GM10847 (cell line): ENCODE data around the gene BPIFB3.

ENCODE experiments used
- POLR2A ChIP-seq: IDR thresholded peaks from 2 replicates; pipeline ENCODE4 v1.6.1; 2011; ENCODE audit not compliant: insufficient read length; ENCODE audit errors: extremely low read depth

The BPIFB3 gene

GRCh38 chr20:33053291-33054106 lies at the start of gene BPIFB3:
Gene BPIFB3, plus strand, starts transcription at chr20:33053903. Its CDS starts 1,533 bp downstream, at chr20:33055436.
- TF ChIP-seq POLR2A = no peak

- no peak for TF ChIP-seq POLR2A
These were observed 49.5 kb upstream of the BPIFB3 start, which contains the start of gene SUN5 for GRCh38 chr20:33004141-33004751. Gene SUN5, minus strand, starts transcription at chr20:33004433. Its CDS starts 93 bp downstream, at chr20:33004340.

GRCh38 chr20:33005132-33005566 lies 48.6 kb upstream of the BPIFB3 start:
- no peak for TF ChIP-seq POLR2A

- TF ChIP-seq POLR2A = no peak
These were observed 47.6 kb upstream of the BPIFB3 start for GRCh38 chr20:33005908-33006775.

DNA sequence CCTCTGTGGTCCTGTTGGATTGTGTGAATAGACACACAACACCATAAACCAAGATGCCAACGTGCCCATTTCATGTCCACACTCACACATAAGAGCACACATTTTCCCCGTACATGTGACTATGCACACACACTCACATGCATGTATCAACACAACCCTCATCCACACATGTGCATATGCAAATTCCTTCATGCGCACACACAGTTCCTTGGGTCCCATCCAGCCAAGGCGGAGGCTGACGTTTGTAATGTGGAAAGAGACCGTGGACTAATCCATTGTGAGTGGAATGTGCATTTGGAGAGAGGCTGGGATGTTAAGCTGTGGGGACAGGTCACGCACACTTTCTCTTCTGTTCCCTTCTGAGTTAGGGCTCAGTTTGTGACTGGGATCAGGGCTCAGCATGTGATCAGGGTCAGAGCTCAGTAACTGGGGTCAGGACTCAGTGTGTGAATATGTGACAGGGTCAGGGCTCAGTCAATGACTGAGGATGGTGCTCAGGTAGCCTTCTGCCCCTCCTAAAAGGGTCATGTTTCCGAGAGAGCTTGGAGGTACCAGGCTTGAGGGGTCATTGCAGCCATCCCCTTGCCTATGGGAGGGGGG lies 46.8 kb upstream of the BPIFB3 start:
- TF ChIP-seq POLR2A = no peak

- no peak for TF ChIP-seq POLR2A
These were observed 46.0 kb upstream of the BPIFB3 start, which contains the start of gene BPIFB2 for GRCh38 chr20:33007376-33008335. Gene BPIFB2, plus strand, starts transcription at chr20:33007704. Its CDS starts 871 bp downstream, at chr20:33008575.

DNA sequence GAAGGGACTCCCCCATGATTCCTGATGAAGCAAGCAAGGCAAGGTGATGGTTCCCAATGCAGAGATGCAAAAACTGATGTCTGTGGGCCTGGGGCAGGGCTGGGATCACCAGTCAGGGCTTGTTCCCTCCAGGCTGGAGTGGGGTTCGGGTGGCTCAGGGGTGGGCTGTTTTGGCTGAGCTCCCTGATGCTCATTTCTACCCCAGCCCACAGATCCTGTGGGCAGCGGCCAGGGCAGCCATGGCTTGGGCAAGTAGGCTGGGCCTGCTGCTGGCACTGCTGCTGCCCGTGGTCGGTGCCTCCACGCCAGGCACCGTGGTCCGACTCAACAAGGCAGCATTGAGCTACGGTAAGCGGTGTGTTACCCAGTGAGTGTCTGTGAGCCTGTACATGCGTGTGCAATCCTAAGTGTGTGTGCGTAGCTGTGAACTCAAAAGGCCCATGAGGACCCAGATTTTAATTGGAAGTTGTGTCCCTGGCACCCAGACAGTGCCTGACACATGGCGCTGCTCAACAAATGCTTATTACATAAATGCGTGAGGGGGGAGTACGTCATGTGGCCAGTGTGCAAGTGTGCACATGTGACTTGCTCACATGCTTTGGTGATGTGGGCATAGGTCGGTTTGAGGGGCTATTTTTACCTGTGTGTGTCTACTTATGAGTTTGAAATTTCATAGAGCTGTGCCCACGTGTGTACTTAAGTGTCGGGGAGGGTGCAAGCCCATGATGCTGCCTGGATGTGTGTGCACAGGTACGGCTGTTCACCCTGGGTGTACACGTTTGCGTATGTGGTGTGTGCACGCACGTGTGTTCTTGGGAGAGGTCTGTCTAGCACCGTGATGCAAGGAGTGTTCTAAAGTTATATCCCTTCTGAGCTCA lies 45.1 kb upstream of the BPIFB3 start:
- no peak for TF ChIP-seq POLR2A

DNA sequence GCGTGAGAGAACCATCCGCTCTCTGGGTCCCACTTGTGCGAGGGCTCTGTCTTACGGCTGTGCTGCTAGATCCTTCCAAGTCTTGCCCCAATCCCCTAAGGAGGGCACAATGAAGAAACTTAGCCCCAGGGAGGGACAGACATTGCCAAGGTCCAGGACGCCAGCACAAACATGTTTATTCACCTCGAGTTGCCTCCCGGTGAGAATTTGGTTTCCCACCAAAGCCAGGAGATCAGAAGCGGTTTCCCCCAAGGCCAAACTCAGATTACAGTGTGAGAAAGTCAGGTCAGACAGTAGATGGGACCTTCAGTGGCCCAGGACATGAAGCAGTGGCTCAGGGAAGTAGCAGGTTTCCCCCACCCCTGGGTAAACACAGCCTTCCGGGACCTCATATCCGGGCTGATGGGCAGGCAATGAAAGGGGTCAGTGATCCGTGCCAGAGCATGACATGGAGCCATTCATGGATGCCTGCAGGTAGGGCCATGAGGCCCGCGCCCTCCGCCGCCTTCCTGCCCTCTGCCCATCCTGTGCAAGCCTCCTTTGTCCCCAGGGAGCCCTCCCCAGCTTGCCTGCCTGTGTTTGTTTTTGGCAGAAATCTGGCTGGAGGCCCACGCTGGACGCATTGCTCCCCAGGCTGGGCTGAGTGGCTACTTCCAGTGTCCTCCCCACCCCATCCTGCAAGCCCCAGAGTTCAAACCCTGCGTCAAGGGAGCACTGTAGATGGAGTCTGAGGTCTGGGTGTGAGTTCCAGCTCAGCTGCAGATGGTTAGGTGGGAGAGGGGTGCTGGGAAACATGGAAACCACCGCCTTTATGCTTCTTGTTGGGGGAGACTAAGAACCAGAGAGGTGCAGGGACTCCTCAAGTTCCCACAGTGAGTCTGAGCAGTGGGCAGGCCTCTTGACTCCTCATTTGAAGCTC lies 44.2 kb upstream of the BPIFB3 start:
- TF ChIP-seq POLR2A = no peak

- no peak for TF ChIP-seq POLR2A
These were observed 43.6 kb upstream of the BPIFB3 start for GRCh38 chr20:33010133-33010504.

GRCh38 chr20:33010674-33011449 lies 42.8 kb upstream of the BPIFB3 start:
- no peak for TF ChIP-seq POLR2A
